Measurements from ENCODE around the gene UNC13B.

DNA sequence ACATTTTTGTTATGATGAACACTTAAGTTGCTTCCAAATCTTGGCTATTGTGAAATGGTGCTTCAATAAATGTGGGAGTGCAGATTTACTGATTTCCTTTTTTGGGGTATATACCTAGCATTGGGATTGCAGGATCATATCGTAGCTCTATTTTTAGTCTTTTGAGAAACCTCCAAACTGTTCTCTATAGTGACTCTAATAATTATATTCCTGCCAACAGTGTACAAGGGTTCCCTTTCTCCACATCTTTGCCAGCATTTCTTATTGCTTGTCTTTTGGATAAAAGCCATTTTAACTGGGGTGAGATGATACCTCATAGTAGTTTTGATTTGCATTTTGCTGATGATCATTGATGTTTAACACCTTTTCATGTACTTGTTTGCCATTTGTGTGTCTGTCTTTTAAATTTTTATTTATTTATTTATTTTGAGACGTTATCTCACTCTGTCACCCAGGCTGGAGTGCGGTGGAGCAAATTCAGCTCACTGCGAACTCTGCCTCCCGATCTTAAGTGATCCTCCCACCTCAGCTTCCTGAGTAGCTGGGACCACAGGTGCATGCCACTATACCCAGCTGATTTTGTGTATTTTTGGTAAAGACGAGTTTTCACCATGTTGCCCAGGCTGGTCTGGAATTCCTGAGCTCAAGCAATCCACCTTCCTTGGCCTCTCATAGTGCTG is 59.0 kb downstream of the UNC13B start:
- TF ChIP-seq EZH2 (IDR thresholded peaks at IDR 0.05; ENCODE audit: borderline replicate concordance, low read length) = no peak
- TF ChIP-seq, protein P1, sequence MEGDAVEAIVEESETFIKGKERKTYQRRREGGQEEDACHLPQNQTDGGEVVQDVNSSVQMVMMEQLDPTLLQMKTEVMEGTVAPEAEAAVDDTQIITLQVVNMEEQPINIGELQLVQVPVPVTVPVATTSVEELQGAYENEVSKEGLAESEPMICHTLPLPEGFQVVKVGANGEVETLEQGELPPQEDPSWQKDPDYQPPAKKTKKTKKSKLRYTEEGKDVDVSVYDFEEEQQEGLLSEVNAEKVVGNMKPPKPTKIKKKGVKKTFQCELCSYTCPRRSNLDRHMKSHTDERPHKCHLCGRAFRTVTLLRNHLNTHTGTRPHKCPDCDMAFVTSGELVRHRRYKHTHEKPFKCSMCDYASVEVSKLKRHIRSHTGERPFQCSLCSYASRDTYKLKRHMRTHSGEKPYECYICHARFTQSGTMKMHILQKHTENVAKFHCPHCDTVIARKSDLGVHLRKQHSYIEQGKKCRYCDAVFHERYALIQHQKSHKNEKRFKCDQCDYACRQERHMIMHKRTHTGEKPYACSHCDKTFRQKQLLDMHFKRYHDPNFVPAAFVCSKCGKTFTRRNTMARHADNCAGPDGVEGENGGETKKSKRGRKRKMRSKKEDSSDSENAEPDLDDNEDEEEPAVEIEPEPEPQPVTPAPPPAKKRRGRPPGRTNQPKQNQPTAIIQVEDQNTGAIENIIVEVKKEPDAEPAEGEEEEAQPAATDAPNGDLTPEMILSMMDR (IDR thresholded peaks at IDR 0.05; ENCODE audit: low read length) = no peak

Measured in OCI-LY1 (cell line).